Body of pancreas (tissue), 4 donors: ENCODE results near the gene ARHGAP24. TPM values are rescaled to one million over a fixed set of nuclear protein-coding genes. Genes with fewer than 3 reads are reported as not detected.

Experiments
- ATAC-seq: fragments of 150-250 bp; one replicate; pipeline ENCODE4 v1.9.1; 2016
- DNase-seq, 4 donors: peaks; one replicate each; pipeline ENCODE4 v3.0.0-alpha.2; 2019
- H3K27ac ChIP-seq, 4 donors: fragments of 200-600 bp; sonication (generic); 1 replicate in 3 of 4; 2 replicates in 1 of 4; pipeline versions ENCODE4 v1.5.1 to v1.6.1; 2016 to 2019; ENCODE audit warnings: mild to moderate bottlenecking in 1 of 4, mixed read lengths in 1 of 4, moderate library complexity in 1 of 4
- H3K27me3 ChIP-seq, 2 donors: fragments of 200-600 bp; sonication (generic); one replicate each; pipeline ENCODE4 v1.6.0; 2016; ENCODE audit warnings: mild to moderate bottlenecking in 1 of 2
- H3K36me3 ChIP-seq, 2 donors: fragments of 200-600 bp; sonication (generic); replicated peaks in 1 of 2; 2 replicates each; pipeline ENCODE4 v1.5.1; 2016; ENCODE audit warnings: low read depth in 2 of 2; ENCODE audit not compliant: insufficient read depth in 1 of 2
- H3K4me1 ChIP-seq: fragments of 200-600 bp; sonication (generic); one replicate; pipeline ENCODE4 v1.6.0; 2016
- H3K4me3 ChIP-seq, 2 donors: fragments of 200-600 bp; sonication (generic); 1 replicate in 1 of 2; 2 replicates in 1 of 2; pipeline ENCODE4 v1.5.1; 2016 to 2019
- H3K9me3 ChIP-seq, 3 donors: fragments of 200-600 bp; sonication (generic); 1 replicate in 2 of 3; 2 replicates in 1 of 3; pipeline ENCODE4 v1.5.1; 2016
- POLR2A ChIP-seq, 3 donors: fragments of 450-650 bp; IDR thresholded peaks; one replicate each; pipeline ENCODE4 v1.6.1; 2016; ENCODE audit warnings: antibody characterized with exemption in 3 of 3, mild to moderate bottlenecking in 2 of 3
- WGBS, 2 donors: methylation state at CpG; one replicate each; pipeline ENCODE4 v1.1.5; 2017; 5-methylcytosine and 5-hydroxymethylcytosine counted together
- intact Hi-C: fragments of 100-400 bp; cut with DNase I; formaldehyde crosslinking; loops from one replicate; pipeline ENCODE4 v1.15.1; 2023
- total RNA-seq, 2 donors: library from RNA; depleted of rRNA; stranded (reverse); fragments of >200 nt; gene quantifications; one replicate each; pipeline ENCODE4 v1.1.0, GENCODE V29; 2016
- TF ChIP-seq, protein P1 (sequence below), 7 experiments: fragments of 450-650 bp in 4 of 7; fragments of 200-600 bp in 3 of 7; sonication (generic) in 3 of 7; IDR thresholded peaks; one replicate each; pipeline ENCODE4 v1.5.1; 2016 to 2019; ENCODE audit warnings: antibody characterized with exemption in 7 of 7

The ARHGAP24 gene
- total RNA-seq, 2 donors from 2014 or later = 43.3 to 113 TPM

DNA sequence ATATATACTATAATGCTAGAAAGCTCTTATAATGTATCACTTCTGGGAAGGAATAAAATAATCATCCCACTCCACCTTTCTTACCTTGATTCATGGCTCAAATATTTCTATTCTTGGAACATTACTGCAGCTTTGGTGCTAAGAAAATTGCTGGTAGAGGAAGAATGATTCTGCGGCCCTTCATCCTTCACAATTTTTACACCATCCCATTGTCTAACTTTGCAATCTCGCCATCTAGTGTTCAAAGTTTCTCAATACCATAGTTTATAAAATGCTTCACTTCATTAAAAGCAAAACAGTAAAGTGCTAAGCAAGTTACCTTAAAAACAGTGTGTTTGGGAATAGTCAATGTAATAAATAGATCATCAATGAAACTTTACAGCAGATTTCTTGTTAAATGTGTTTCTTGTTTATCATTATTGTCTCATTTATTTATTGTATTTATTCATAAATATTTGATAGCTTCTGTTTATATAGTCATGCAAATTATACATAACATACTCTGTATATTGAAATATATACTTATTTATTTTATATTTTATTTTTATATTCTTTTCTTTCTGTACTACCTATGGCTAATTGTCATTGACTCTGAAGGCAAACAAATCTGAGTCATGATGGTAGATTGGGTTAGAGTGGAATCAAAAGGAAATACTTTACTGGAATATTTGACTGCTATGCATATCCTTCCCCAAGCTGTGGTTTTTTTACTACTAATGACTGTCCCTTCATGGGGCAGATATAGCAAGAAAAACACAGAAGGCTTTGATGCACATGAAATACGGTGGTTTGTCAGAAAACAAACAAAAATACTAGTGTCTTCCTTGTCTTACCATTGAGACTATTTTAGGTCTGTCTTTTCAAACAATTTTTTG, 494.2 kb downstream of the ARHGAP24 start:
- no peaks in the 10 kb centered on the region for H3K36me3 ChIP-seq
- H3K27me3 ChIP-seq = no peaks in the 10 kb centered on the region
- 25 to 31% methylated on average over 3 of the region's 3 CpGs for WGBS, 2 donors
- intact Hi-C loops = no loop called here
- ATAC-seq = peak; percentile 67
- no peak overlapping the region for H3K27ac ChIP-seq
- no peak overlapping the region for H3K4me3 ChIP-seq
- no peaks in the 10 kb centered on the region for H3K4me1 ChIP-seq
- TF ChIP-seq, protein P1, sequence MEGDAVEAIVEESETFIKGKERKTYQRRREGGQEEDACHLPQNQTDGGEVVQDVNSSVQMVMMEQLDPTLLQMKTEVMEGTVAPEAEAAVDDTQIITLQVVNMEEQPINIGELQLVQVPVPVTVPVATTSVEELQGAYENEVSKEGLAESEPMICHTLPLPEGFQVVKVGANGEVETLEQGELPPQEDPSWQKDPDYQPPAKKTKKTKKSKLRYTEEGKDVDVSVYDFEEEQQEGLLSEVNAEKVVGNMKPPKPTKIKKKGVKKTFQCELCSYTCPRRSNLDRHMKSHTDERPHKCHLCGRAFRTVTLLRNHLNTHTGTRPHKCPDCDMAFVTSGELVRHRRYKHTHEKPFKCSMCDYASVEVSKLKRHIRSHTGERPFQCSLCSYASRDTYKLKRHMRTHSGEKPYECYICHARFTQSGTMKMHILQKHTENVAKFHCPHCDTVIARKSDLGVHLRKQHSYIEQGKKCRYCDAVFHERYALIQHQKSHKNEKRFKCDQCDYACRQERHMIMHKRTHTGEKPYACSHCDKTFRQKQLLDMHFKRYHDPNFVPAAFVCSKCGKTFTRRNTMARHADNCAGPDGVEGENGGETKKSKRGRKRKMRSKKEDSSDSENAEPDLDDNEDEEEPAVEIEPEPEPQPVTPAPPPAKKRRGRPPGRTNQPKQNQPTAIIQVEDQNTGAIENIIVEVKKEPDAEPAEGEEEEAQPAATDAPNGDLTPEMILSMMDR (IDR thresholded peaks at IDR 0.05) = peak in 6 of 7 experiments; percentile 43 to 73 (median 66)
- TF ChIP-seq POLR2A (IDR thresholded peaks at IDR 0.05) = no peak
- DNase-seq = peak in 1 of 4 donors; percentile 12
- H3K9me3 ChIP-seq = no peaks in the 10 kb centered on the region

DNA sequence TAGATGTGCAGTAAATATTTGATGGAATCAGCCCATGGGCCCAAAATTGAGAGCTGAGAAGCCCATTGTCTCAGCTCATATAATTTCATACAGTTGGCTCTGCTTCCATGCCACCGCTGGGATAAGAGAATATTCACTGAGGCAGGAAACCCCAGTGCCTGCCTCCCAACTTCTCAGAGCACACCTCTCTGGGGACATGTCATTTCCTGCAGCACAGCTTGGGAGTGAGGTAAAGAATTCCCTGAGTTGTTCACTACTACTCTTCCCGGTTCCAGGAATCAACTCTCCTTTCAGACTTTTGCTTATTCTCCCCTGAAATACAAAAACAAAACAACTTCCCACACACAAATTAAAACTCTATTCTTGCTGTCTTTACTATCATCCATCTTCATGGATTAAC, 495.6 kb downstream of the ARHGAP24 start:
- TF ChIP-seq, protein P1 (IDR thresholded peaks at IDR 0.05) = no peak
- TF ChIP-seq POLR2A (IDR thresholded peaks at IDR 0.05) = no peak
- Histone ChIP-seq H3K9me3 (no peaks in the 10 kb centered on the region), H3K27ac (no peak overlapping the region), H3K27me3 (no peaks in the 10 kb centered on the region), H3K36me3 (no peaks in the 10 kb centered on the region), H3K4me3 (no peak overlapping the region), H3K4me1 (no peaks in the 10 kb centered on the region)
- no peak for ATAC-seq
- DNase-seq = no peak
- WGBS, 2 donors = 65 to 76% methylated on average over 2 of the region's 2 CpGs
- intact Hi-C loops = no loop called here

DNA sequence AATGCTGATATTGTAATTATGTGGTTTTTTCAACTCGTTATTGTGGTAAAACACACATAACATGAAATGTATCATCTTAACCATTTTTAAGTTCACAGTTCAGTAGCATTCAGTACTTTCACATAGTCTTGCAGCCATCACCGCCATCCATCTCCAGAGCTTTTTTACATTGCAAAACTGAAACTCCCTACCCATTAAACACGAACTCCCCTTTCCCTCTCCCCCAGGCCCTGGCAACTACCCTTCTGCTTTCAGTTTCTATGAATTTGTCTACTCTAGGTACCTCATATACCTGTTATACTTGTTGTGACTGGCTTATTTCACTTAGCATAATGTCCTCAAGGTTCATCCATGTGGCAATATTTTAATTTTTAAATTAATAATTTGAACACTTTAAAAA, 504.3 kb downstream of the ARHGAP24 start:
- peaks cover 0 to 2% of the 10 kb centered on the region in 2 donors for H3K36me3 ChIP-seq
- intact Hi-C loops = no loop called here
- no peaks in the 10 kb centered on the region for H3K27me3 ChIP-seq
- ATAC-seq (no peak), DNase-seq (no peak)
- no peaks in the 10 kb centered on the region for H3K9me3 ChIP-seq
- 73 to 82% methylated on average over 3 of the region's 3 CpGs for WGBS, 2 donors
- H3K4me1 ChIP-seq = no peaks in the 10 kb centered on the region
- no peak overlapping the region for H3K4me3 ChIP-seq
- TF ChIP-seq POLR2A (IDR thresholded peaks at IDR 0.05) = no peak
- TF ChIP-seq, protein P1 (IDR thresholded peaks at IDR 0.05) = no peak
- H3K27ac ChIP-seq = no peak overlapping the region

DNA sequence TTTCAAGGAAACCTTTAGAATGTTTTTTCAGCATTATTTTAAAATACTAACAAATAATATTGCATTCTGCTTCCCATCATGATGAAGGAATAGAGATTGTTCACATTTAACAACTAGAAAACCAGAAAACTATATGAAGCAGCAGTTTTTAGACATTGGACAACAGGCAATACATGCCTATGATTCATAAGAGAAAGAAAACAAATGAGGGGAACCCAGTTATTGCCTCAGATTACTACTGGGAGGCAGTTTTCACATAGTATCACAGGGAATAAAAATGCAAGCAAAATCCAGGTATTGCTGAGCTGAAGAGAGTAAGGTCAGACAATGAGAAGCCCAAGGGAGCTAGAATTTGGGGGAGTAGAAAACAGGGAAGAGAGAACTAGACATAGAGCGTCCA, 511.3 kb downstream of the ARHGAP24 start:
- Histone ChIP-seq H3K4me3 (no peak overlapping the region), H3K36me3 (peaks cover 0 to 2% of the 10 kb centered on the region in 2 donors), H3K27ac (no peak overlapping the region), H3K9me3 (no peaks in the 10 kb centered on the region), H3K4me1 (no peaks in the 10 kb centered on the region), H3K27me3 (no peaks in the 10 kb centered on the region)
- no peak for ATAC-seq
- no peak for TF ChIP-seq POLR2A (IDR thresholded peaks at IDR 0.05)
- TF ChIP-seq, protein P1 (IDR thresholded peaks at IDR 0.05) = no peak
- WGBS, 2 donors = 94 to 100% methylated on average over 1 of the region's 1 CpG
- intact Hi-C loops = no loop called here
- DNase-seq = no peak

DNA sequence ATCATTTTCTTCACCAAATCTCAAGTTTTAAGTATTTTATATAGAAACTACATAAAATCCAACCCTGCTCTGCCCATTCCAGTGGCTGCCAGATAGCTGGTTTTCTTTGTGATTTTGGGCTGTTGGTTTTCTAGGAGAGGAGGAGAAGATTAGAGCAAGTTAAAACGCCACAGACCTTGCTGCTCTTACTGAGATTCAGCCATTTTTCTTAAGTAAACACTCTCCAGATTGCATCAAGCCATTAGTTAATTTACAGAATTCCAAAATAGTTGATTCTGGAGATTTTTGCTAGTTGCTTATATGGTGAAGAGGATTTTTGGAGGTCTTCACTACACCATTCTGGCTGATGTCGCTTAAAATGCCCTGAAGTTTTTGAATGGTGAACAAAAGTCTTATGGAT, 518.7 kb downstream of the ARHGAP24 start:
- WGBS, 2 donors = 84 to 93% methylated on average over 2 of the region's 2 CpGs
- H3K36me3 ChIP-seq = peaks cover 4 to 11% of the 10 kb centered on the region in 2 donors
- intact Hi-C loops = no loop called here
- TF ChIP-seq POLR2A (IDR thresholded peaks at IDR 0.05) = no peak
- TF ChIP-seq, protein P1 (IDR thresholded peaks at IDR 0.05) = no peak
- no peak for ATAC-seq
- DNase-seq = no peak
- no peak overlapping the region for H3K4me3 ChIP-seq
- no peaks in the 10 kb centered on the region for H3K9me3 ChIP-seq
- no peaks in the 10 kb centered on the region for H3K4me1 ChIP-seq
- no peak overlapping the region for H3K27ac ChIP-seq
- H3K27me3 ChIP-seq = no peaks in the 10 kb centered on the region
